Measurements from ENCODE around the gene ZFAND2A.

DNA sequence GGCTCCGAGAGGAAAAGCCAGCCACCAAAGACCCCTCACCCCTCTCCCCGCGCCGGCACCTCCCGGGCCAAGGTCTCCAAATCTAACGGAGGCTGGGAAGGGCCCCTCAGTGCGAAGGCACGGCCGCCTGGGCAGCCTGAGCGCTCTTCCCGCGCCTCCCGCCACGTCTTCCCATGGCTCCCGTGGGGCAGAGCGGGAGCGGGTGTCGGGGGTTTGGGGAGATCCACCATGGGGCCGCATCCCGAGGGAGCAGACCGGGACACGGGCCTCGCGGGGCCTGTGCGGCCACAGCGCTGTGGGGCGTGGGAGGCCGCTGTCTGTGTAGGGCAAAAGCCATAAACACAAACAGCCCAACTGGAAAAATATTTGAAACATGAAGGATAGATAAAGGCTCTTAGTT lies 49.6 kb downstream of the ZFAND2A start:
- TF ChIP-seq, protein P1, sequence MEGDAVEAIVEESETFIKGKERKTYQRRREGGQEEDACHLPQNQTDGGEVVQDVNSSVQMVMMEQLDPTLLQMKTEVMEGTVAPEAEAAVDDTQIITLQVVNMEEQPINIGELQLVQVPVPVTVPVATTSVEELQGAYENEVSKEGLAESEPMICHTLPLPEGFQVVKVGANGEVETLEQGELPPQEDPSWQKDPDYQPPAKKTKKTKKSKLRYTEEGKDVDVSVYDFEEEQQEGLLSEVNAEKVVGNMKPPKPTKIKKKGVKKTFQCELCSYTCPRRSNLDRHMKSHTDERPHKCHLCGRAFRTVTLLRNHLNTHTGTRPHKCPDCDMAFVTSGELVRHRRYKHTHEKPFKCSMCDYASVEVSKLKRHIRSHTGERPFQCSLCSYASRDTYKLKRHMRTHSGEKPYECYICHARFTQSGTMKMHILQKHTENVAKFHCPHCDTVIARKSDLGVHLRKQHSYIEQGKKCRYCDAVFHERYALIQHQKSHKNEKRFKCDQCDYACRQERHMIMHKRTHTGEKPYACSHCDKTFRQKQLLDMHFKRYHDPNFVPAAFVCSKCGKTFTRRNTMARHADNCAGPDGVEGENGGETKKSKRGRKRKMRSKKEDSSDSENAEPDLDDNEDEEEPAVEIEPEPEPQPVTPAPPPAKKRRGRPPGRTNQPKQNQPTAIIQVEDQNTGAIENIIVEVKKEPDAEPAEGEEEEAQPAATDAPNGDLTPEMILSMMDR (IDR thresholded peaks at IDR 0.05; ENCODE audit: low read depth, low read length): no peak
- TF ChIP-seq POLR2A (IDR thresholded peaks at IDR 0.05; ENCODE audit: extremely low read depth, insufficient read length) (no peak), MAX (IDR thresholded peaks at IDR 0.05; ENCODE audit: low read depth, low read length) (no peak)
